BJ (cell line): ENCODE measurements around the gene SNAPC2. TPM values are rescaled to one million over a fixed set of nuclear protein-coding genes. Genes with fewer than 3 reads are reported as not detected.
A peak's percentile ranks its signal among the peaks of the same experiment; 100 is the strongest.

Source experiments
- CTCF ChIA-PET: fragments of 350-600 bp; formaldehyde crosslinking; extraction: SDS; loops from one replicate; lab custom pipeline; 2021; ENCODE audit warnings: antibody characterized with exemption, inconsistent platforms; lab: Yijun Ruan, JAX
- POLR2A ChIA-PET: fragments of 300-600 bp; sonication (Branson Sonifier 250); formaldehyde crosslinking; extraction: SDS; loops from one replicate; lab custom pipeline; 2021; ENCODE audit warnings: antibody characterized with exemption; lab: Charles Lee
- DNase-seq: peaks from one replicate; pipeline ENCODE4 v3.0.0-alpha.2; 2011; ENCODE audit warnings: low read depth
- H3K27me3 ChIP-seq: 2 replicates; pipeline ENCODE4 v1.6.0; 2011; ENCODE audit warnings: low read length; ENCODE audit not compliant: control insufficient read depth, insufficient read depth
- H3K36me3 ChIP-seq: 2 replicates; pipeline ENCODE4 v1.5.1; 2011; ENCODE audit warnings: low read length; ENCODE audit not compliant: control insufficient read depth, insufficient read depth
- H3K4me3 ChIP-seq: 2 replicates; pipeline ENCODE4 v1.5.1; 2011; ENCODE audit warnings: low read depth, mild to moderate bottlenecking, control low read depth, low read length
- CTCF ChIP-seq: IDR thresholded peaks from 2 replicates; pipeline ENCODE4 v1.5.1; 2011; ENCODE audit warnings: low read depth, mild to moderate bottlenecking, control low read depth, inconsistent platforms, low read length, moderate library complexity; ENCODE audit not compliant: insufficient read depth
- polyA plus RNA-seq: library from polyadenylated mRNA; depleted of rRNA; stranded (reverse); fragments of >200 nt; gene quantifications from 2 replicates; pipeline ENCODE4 v1.2.3, GENCODE V29; 2011

SNAPC2 gene
- polyA plus RNA-seq, 1 experiment = 28.2 TPM

- Histone ChIP-seq H3K4me3 (0 out of 2 replicates have a peak overlapping the region, but pooled peaks have one; percentile 98), H3K27me3 (no peaks in the 10 kb centered on the region), H3K36me3 (peaks cover 17% of the 10 kb centered on the region)
- no peak for DNase-seq
- no peak for TF ChIP-seq CTCF
- POLR2A ChIA-PET = interaction anchor here (0.7 kb wide), 1 partner anchor 109 kb away, joined by 3 read pairs; no protein-coding TSS in a partner anchor
- CTCF ChIA-PET = interaction anchor here (0.7 to 3.0 kb wide), 4 partner anchors 8 to 100 kb away, joined by 3 to 34 read pairs (median 4); no protein-coding TSS in a partner anchor
Observed at GRCh38 chr19:7941895-7942596, 21.9 kb downstream of the SNAPC2 start.

GRCh38 chr19:7942981-7943443 is 22.9 kb downstream of the SNAPC2 start:
- no peaks in the 10 kb centered on the region for H3K27me3 ChIP-seq
- POLR2A ChIA-PET = interaction anchor here (1.0 to 1.1 kb wide), 2 partner anchors 22 to 74 kb away, joined by 3 to 6 read pairs; partner anchors contain the start of gene SNAPC2
- TF ChIP-seq CTCF = no peak
- peaks cover 13% of the 10 kb centered on the region for H3K36me3 ChIP-seq
- CTCF ChIA-PET = interaction anchor here (0.7 to 3.6 kb wide), 19 partner anchors 9 to 474 kb away, joined by 3 to 57 read pairs (median 8); partner anchors contain the start of genes ELAVL1, MAP2K7 and SNAPC2
- no peak for DNase-seq
- peak overlapping the region; percentile 98 for H3K4me3 ChIP-seq

- peak within 1 kb of the TSS; percentile 98 for H3K4me3 ChIP-seq
- CTCF ChIA-PET = interaction anchor here (0.7 to 3.6 kb wide), 27 partner anchors 8 to 474 kb away, joined by 3 to 57 read pairs (median 5); partner anchors contain the start of genes ELAVL1, MAP2K7 and SNAPC2
Observed at GRCh38 chr19:7943444-7944176, 23.5 kb downstream of the SNAPC2 start, which contains the start of gene TIMM44. TSS of gene TIMM44 (minus strand) at chr19:7943666. CDS start at chr19:7943651, 15 bp downstream.

GRCh38 chr19:7944177-7944761 is 24.1 kb downstream of the SNAPC2 start:
- ChIA-PET CTCF (interaction anchor here (0.7 to 3.6 kb wide), 34 partner anchors 8 to 325 kb away, joined by 3 to 57 read pairs (median 4); partner anchors contain the start of genes ELAVL1, MAP2K7 and SNAPC2), POLR2A (interaction anchor here (0.6 to 1.1 kb wide), 3 partner anchors 24 to 312 kb away, joined by 3 to 6 read pairs (median 3); partner anchors contain the start of gene SNAPC2)

More at GRCh38 chr19:7943444-7944176, 23.5 kb downstream of the SNAPC2 start, which contains the start of gene TIMM44:
- peaks cover 13% of the 10 kb centered on the region for H3K36me3 ChIP-seq
- peak; percentile 98 for DNase-seq
- POLR2A ChIA-PET = interaction anchor here (0.6 to 1.1 kb wide), 3 partner anchors 23 to 313 kb away, joined by 3 to 6 read pairs (median 3); partner anchors contain the start of gene SNAPC2
- no peak for TF ChIP-seq CTCF
- H3K27me3 ChIP-seq = no peaks in the 10 kb centered on the region

More at GRCh38 chr19:7944177-7944761, 24.1 kb downstream of the SNAPC2 start:
- Histone ChIP-seq H3K4me3 (peak overlapping the region; percentile 43), H3K27me3 (no peaks in the 10 kb centered on the region), H3K36me3 (peaks cover 12% of the 10 kb centered on the region)
- no peak for DNase-seq
- TF ChIP-seq CTCF = peak; percentile 83
